Activated CD4-positive, CD25-positive, alpha-beta regulatory T cell treated with anti-CD3 and anti-CD28 coated beads, Interleukin-2, amount 50 U/mL, for 72 hours (primary cell): Measurements from ENCODE around the gene SEC11A.
"Not testable (repeated sequence)": the region's sequence is repeated elsewhere in the genome, so short reads cannot be mapped to it uniquely, and the experiment has no call there.

Experiments used
- DNase-seq: peaks from one replicate; pipeline ENCODE4 v3.0.0; 2021

The SEC11A gene

GRCh38 chr15:84669726-84670125 lies 46.2 kb downstream of the SEC11A start:
- no peak for DNase-seq

GRCh38 chr15:84668221-84668982 lies 47.5 kb downstream of the SEC11A start:
- no peak for DNase-seq

- no peak for DNase-seq
Observed at GRCh38 chr15:84666373-84666772, 49.6 kb downstream of the SEC11A start.

- DNase-seq = no peak
Observed at GRCh38 chr15:84661001-84661400, 54.9 kb downstream of the SEC11A start.

GRCh38 chr15:84659904-84660781 lies 55.8 kb downstream of the SEC11A start:
- DNase-seq = no peak

GRCh38 chr15:84658788-84659411 lies 57.0 kb downstream of the SEC11A start:
- DNase-seq = no peak

GRCh38 chr15:84658080-84658787 lies 57.7 kb downstream of the SEC11A start, which contains the start of gene NMB:
NMB (minus strand) TSS chr15:84658199; CDS start chr15:84658152, 47 bp downstream.
- DNase-seq = peak; percentile 80

- no peak for DNase-seq
Observed at GRCh38 chr15:84657748-84658079, 58.2 kb downstream of the SEC11A start.

GRCh38 chr15:84656972-84657371 lies 59.0 kb downstream of the SEC11A start:
- no peak for DNase-seq

- peak; percentile 71 for DNase-seq
Observed at GRCh38 chr15:84654689-84655453, 61.1 kb downstream of the SEC11A start.

GRCh38 chr15:84653910-84654688 lies 61.8 kb downstream of the SEC11A start, which contains the start of gene WDR73:
WDR73 (minus strand) TSS chr15:84654283; CDS start chr15:84654274, 9 bp downstream.
- DNase-seq = peak; percentile 98

GRCh38 chr15:84653584-84653909 lies 62.4 kb downstream of the SEC11A start:
- DNase-seq = no peak

- no peak for DNase-seq
Observed at GRCh38 chr15:84649706-84650105, 66.2 kb downstream of the SEC11A start.

- DNase-seq = no peak
Observed at GRCh38 chr15:84648539-84648938, 67.4 kb downstream of the SEC11A start.

GRCh38 chr15:84647726-84648125 lies 68.2 kb downstream of the SEC11A start:
- DNase-seq = no peak

GRCh38 chr15:84645997-84646396 lies 69.9 kb downstream of the SEC11A start:
- no peak for DNase-seq

- no peak for DNase-seq
Observed at GRCh38 chr15:84645496-84645895, 70.4 kb downstream of the SEC11A start.

- DNase-seq = no peak
Observed at GRCh38 chr15:84643838-84644237, 72.1 kb downstream of the SEC11A start.

- DNase-seq = not testable (repeated sequence)
Observed at GRCh38 chr15:84642640-84643039, 73.3 kb downstream of the SEC11A start.

- not testable (repeated sequence) for DNase-seq
Observed at GRCh38 chr15:84641871-84642270, 74.1 kb downstream of the SEC11A start.

- no peak for DNase-seq
Observed at GRCh38 chr15:84638103-84638502, 77.8 kb downstream of the SEC11A start.
